Tibial nerve (tissue), 4 donors: ENCODE data around the gene GLIPR1L1.

Source experiments
- EP300 ChIP-seq, 2 donors: sonication (generic); formaldehyde crosslinking; IDR thresholded peaks; one replicate each; pipeline ENCODE4 v1.6.1; 2017; ENCODE audit warnings: antibody characterized with exemption in 2 of 2, mild to moderate bottlenecking in 1 of 2
- POLR2A ChIP-seq, 2 donors: fragments of 450-650 bp; IDR thresholded peaks; one replicate each; pipeline ENCODE4 v1.6.1; 2017; ENCODE audit warnings: antibody characterized with exemption in 2 of 2, mild to moderate bottlenecking in 2 of 2, moderate library complexity in 2 of 2
- TF ChIP-seq, protein P1 (sequence below), 5 experiments: fragments of 200-600 bp in 3 of 5; fragments of 450-650 bp in 2 of 5; sonication (generic) in 3 of 5; IDR thresholded peaks; one replicate each; pipeline ENCODE4 v1.5.1; 2016 to 2019; ENCODE audit warnings: antibody characterized with exemption in 5 of 5, mild to moderate bottlenecking in 3 of 5, moderate library complexity in 2 of 5

DNA sequence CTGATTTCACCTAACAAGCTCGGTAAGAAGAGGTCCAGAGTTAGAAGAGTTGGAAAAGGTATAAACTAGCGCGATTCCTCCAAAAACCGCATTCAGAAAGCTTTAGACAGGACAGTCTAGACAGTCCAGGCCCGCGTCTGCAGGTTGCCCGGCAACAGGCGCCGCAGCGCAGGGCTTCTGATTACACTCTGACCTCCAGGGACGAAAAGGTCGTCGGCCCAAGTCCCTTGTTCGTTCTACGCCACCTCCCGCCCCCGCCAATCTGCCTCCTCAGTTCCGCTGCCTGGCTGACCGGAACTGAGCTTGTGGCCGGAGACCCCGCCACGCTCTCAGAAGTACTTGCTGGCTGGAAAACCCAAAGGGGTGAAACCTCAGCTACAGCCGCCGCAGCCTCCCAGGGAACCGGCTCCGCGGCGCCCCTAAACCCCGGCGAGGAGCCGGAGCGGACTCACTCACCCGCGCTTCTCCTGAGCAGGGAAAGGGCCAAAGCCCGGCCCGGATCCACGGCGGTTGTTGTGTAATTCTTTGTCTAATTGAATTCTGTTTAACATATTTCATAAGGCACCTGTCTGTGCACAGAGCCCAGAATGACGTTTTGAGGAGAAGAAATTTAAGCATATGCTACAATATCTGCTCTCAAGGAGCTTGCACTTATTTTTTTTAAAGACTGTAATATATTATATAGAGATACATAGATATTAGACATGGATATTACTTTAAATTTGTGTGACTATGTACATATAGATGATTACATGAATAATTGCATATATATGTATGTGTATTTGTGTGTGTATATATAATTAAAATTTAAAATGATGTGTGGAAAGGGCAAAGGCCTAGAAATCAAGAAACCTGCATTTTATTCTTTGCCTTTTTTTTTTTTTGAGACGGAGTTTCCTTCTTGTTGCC, 4.3 kb upstream of the GLIPR1L1 start, which contains the start of gene CAPS2:
- TF ChIP-seq, protein P1, sequence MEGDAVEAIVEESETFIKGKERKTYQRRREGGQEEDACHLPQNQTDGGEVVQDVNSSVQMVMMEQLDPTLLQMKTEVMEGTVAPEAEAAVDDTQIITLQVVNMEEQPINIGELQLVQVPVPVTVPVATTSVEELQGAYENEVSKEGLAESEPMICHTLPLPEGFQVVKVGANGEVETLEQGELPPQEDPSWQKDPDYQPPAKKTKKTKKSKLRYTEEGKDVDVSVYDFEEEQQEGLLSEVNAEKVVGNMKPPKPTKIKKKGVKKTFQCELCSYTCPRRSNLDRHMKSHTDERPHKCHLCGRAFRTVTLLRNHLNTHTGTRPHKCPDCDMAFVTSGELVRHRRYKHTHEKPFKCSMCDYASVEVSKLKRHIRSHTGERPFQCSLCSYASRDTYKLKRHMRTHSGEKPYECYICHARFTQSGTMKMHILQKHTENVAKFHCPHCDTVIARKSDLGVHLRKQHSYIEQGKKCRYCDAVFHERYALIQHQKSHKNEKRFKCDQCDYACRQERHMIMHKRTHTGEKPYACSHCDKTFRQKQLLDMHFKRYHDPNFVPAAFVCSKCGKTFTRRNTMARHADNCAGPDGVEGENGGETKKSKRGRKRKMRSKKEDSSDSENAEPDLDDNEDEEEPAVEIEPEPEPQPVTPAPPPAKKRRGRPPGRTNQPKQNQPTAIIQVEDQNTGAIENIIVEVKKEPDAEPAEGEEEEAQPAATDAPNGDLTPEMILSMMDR (IDR thresholded peaks at IDR 0.05): peak in 1 of 5 experiments; percentile 32
- TF ChIP-seq POLR2A (IDR thresholded peaks at IDR 0.05): peak in 1 of 2 donors; percentile 30
- TF ChIP-seq EP300 (IDR thresholded peaks at IDR 0.05): peak in 1 of 2 donors; percentile 44
